ENCODE results near the gene OAT.

Gene OAT

DNA sequence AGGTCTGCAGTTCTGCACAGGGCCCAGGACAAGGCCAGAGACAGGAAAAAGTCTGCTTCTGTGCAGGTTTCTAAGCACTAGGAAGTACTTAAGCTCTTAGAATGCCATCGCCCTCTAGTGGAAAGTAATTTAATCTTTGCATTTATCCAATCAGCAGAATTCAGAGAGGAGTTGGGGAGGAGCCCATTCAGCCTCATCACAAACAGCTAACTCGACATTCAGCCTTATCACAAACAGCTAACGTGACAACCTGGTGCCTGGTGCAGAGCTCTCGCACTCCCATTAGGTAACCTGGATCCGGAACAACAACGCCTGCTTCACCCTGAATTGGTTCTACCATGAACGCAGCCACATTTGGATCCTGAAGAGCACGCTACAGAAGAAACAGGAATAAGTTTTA is 15.2 kb downstream of the OAT start:
- DNase-seq (ENCODE audit: low read depth, low spot score): peak; percentile 85

DNA sequence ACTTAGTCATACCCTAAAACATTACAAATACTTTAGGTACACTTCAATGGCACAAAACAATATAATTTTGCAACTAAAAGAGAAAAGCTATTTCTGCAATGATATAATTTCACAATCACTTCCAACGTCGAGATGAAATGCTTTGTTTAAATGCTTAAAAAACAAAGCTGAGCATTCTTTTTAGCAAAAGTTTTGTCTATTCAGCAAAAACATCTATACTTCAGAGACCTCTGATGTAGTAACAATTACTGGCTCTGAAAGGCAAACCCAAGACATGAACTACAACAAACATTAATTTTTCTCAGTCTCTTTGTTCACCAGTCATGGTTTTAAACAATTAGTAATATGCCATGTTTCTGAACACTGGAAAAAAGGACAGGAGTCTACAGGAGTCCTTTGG is 16.4 kb downstream of the OAT start:
- no peak for DNase-seq (ENCODE audit: low read depth, low spot score)

DNA sequence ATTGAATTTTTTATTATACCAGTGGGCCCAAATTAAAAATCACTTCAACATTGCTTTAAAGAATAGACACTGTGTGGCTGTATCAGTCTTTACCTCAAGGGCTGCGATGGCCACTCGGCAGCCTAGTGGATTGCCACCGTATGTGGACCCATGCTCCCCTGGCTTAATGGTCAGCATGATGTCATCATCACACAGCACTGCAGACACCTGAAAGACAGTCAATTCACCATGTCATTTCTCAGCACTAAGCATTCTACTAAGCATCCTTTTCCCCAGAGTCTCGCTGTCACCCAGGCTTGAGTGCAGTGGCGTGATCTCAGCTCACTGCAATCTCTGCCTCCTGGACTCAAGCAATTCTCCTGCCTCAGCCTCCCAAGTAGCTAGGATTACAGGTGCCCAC is 17.1 kb downstream of the OAT start:
- DNase-seq (ENCODE audit: low read depth, low spot score): no peak

DNA sequence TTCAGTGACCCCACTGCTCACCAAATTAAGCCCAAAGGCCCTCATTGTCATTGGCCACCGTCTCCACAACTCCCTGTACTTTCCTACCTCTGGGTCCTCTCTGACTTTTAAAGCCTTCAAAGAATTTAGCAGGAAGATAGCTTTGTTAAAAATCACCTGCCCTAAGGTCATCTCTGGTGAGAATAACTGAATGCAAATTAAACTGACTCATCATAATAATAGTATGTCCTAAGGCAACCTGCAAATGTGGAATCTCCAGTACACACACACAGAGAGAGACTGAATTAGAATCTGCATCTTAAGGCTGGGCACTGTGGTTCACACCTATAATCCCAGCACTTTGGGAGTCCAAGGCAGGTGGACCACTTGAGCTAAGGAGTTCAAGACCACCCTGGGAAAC is 24.1 kb downstream of the OAT start:
- DNase-seq (ENCODE audit: low read depth, low spot score): no peak

DNA sequence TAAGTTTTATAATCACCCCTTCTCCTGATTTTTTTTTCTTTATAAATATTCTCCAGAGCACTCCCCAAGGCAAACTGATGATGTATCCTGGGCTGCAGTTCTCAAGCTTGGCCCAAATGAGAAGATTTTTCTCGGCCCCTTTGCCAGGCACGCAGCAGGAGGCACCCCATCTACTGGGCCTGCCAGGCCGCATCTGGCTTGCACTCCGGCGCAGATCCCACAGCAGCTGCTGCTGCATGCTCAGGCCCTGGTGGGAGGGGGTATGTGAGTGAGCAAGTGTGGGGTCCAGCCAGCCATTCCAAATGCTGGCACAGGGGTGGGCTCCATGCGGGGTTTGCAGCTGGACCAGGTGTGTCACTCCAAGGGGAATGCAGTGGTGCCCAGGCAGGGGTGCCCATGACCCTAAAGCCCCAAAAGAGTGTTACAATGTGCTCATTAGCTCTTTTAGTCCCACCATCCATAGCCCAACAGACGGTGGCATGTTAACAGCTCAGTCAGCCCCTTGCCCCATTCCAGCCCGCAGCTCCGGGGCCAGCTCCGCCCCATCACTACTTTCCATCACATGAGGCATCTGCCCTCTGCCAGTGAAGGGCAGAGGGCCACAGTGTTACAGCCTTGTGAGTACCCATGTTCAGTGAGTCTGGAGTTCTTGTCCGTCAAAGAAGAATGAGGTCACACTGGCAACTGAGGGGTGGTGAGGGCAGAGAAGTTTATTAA is 25.9 kb downstream of the OAT start:
- DNase-seq (ENCODE audit: low read depth, low spot score): no peak

DNA sequence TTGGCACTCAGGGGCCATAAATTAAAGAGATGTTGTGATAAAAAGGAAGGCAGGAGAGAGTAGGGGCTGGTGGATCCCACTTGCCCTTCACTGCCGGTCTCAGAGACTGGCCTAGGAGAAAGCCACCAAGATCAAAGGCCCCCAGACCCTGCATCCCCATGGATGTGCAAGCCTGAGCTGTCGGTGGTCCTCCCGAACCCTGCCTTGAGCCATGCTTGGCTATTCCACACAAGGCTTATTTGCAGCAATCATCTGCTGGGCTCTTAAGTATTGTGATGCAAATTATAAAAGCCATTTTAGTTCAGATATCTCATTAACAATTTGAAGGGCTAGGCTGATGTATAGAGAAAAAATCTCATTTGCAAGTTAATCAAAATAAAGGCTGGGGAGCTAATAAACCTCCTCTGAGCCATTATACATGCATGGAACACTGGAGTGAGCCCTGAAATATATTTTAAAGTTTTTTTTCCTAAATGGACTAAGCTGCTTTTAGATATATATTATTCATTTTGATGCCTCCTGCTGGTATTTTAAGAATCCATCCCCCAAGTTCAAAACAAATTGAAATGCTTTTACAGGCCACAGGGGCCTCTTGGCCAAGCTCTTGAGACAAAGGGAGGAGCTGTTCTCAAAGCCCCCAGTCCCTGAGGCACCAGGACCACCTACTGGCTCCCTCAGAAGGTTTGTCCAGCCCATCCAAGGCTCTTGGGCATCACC is 28.1 kb downstream of the OAT start:
- no peak for DNase-seq (ENCODE audit: low read depth, low spot score)

DNA sequence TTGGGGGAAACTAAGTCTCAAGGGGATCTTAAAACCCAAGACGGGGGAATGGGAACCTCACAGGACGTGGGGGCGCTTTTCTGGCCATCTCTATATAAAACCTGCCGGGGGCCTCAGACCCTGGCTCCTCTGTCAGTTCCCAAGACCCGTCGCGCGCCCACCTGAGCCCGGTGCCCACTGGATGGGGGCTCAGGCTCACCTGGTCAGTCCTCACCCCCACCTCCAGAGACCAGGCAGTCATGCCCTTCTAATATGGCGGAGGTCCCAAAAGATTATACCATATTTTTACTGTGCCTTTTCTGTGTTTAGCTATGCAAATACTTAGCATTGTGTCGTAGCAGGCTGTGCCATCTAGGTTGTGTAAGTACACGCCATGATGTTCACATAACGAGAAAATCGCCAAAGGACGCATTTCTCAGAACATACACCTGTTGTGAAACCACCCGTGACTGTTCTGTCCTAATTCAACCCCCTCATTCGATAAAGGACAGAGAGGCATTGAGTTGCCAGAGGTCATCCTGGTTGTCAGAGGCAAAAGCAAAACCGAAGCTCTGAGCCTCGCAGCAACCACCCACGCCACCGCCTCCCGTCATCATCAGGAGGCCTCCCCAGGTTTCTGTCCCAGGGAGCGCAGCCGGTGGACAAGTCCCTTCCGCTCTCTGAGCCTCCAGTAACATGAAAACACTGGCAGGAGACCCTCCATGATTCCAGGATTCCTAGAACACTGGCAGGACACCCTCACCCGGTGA is 28.9 kb downstream of the OAT start:
- DNase-seq (ENCODE audit: low read depth, low spot score): no peak

DNA sequence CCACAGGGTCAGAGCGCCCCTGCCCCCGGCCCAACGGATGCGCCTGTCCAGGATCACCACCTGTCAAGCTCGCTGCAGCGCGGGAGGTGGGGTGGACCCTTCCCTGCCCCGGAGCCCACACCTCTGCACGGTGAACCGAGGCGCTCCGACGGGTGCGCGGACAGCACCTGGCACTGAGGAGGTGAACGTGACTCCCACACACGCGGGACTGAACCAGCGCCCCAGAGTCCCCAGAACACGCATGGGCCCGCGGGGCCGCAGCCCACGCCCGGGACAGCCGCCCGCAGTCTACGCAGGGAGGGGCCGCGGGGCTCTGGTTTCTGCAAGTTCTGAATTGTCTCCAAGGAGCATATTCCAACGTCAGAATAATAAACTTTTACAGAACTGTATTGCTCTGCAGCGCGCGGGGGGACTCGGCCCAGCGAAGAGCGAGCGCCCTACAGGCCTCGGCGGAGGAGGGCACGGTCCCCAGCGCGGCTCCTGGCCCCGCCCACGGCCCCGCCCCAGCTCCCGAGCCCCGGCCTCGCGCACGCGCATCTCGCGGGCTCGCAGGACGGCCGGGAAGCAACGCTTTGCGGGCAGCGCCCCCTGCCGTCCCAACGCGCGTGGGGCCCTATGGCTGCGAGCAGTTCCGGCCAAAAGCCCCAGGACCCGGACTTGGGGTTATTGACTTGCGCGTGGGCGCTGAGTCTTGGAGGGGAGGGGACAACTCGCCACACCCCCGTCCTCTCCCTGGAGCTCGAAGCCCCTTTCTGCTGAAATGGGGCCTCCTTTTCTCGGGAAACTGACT is 29.7 kb downstream of the OAT start:
- peak; percentile 96 for DNase-seq (ENCODE audit: low read depth, low spot score)

DNA sequence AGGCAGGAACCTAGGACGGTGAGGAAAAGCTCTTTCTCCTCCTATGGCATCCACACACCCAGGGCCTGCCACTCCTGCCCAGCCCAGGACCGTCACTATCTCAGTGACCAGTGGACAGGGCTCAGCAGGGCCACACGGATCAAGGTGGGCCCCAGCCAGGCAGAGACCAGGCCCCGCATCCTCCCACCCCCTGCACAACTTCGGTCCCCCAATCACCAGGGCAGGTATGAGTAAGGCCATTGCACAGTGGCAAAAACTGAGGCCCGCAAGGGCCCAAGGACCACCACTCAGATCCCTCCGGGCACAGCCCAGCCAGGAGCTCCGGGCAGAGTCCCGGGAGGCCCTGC is 30.3 kb downstream of the OAT start:
- no peak for DNase-seq (ENCODE audit: low read depth, low spot score)

DNA sequence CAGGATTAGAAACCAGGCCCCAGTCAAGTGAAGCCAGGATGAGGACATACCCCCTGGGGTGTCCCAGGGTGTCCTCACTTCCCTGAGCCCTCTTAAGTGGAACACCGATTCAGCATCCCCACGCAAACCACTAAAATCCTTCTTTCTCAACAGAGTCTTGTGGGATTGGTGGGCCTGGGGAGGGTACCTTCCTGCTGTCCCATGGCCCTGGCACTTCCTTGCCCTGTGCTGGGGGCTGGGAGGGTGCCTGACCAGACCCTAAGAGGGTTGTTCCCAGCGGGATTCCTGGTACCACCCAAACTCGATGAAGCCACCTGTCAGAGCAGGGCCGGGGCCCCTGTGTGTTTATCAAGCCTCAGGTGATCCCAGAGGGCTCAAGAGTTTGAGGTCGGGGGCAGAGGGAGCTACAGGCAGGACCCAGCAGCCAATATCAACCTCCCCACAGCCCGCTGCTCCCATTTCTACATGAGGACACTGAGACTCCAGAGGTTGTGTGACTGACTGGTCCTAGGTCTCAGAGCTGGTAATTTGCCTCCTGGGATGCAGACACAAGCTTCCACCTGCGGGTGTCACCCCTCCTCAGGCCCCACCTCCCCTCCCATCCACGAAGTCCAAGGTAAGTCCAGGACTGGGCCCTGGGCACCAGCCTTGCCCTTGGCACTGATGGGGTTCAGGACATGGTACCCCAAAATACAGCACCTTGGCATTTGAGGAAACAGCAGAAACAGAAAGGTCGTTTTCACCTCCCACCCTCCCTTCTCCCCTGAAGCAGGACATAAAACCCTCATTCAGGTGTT is 31.4 kb downstream of the OAT start:
- no peak for DNase-seq (ENCODE audit: low read depth, low spot score)

DNA sequence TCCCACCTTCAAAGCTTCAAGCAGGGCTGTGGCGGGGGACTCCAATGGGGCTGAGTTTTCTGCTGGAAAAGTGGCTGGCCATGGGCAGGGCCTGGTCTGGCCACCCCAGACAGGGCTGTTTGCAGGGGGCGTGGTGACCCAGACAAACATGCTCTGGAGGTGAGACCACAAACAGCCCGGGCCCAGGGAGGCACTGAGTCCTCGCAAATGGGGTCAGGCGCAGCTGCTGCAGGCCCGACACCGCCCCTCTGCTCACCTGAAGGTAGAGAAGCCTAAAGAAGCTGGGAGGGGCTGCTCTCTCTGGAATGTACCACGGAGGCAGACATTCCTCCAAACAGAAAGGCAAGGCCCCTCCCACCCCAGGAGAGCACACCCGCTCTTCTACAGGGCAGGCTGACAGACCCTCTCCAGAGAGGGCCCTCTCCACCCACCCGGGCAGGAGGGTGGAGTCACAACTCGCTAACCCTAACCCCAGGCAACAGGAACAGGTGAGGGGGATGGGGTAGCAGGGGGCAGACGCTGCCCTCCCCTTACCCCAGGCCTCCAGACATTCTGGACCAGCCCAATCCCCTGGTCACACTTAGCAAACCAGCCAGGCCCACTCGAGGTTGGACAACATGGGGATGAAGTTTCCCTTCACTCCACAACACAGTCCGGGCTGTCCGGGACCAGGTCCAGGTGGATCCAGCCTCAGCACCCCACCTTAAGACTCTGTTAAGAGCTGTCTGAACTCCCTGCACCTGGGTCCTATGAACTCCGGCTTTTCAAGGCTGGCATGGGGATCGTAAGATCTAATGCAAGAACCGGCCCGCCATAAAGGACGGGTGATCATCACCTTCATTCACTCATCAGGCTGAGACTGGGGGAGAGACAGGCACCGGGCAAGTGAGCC is 32.3 kb downstream of the OAT start:
- no peak for DNase-seq (ENCODE audit: low read depth, low spot score)

DNA sequence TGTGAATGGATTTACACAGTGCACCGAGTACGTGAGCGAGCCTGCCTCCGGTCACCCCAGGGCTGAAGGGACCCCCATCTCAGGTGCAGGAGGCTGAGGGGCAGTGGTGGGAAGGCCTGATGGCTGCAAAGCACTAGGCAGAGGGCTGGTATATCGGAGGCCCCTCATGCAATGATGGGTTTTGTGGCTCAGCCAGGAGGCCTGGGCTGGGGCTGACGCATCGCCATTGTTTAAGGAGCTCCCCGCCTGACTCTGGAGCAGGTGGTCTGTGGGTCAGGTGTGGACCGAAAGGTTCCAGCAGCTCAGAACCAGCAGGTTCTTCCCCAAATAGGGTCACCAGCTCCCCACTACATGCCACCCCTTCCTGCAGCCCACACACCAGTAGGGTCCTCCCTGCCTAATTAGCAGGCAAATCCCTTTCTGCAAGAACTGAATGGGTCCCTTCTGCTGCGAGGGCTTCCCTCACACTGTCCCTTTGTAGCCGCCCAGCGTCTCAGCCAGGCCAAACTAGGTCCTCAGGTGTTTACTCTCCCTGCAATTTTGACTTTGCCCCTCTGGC is 33.0 kb downstream of the OAT start:
- no peak for DNase-seq (ENCODE audit: low read depth, low spot score)

DNA sequence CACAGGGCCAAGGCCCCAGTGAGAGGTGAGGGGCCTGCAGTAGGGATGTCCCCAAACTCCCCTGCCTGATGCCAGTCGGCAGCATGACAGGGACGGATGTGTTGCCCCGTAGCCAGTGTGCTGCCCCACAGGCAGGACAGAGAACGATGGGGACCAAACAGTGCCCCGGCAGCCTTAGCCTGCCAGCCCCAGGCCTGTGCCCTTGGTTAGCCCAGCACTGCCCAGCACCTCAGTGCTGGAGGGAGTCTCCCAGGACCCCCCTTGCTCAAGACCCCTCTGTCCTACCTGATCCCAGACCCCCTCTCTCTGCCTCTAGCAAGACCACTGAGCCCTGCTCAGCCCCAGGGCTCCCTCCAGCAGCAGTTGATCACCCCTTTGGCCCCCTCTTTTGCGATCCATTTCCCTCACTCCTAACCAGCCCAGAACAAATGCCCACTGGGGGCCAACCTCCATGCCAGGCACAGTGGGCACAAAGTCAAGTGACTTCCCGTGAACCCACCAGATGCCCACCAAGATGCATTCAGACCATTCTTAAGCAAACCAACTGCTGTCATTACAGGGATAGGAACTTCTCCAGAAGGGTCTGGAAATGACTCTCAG is 34.0 kb downstream of the OAT start:
- no peak for DNase-seq (ENCODE audit: low read depth, low spot score)

DNA sequence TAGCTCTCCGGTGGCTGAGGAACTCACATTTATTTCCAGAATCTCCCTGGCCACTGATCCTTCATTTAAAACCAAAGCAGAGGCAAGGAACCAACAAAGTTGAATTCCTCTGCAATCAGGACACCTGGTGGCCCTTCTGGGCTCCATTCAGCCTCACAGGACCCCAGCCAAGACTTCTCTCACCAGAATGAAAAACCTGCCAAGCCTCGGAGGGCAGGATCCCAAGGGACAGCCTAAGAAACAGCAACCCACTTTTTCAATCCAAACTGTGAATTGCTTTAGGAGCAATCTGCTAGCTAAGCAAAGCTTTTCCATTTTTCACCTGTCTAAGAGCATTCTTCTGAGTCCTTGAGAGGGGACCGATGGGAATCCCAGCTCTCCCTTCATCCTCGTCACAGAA is 34.6 kb downstream of the OAT start:
- peak; percentile 58 for DNase-seq (ENCODE audit: low read depth, low spot score)

DNA sequence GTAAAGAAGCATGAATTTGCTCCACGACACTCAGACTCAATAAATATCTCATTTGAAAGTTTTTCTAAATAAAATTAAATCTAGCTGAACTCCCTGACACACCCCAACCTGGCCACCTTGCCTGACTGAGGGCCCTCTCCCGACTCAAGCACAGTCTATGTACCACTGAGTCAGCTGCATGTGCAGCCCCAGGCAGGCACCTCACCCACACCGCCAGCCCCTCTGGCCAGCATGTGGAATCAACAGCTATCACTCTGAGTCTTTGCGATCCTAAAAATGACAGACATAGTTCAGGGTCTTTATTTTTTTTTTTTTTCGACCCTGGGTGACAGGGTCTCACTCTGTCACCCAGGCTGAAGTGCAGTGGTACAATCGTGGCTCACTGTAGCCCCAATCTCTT is 35.2 kb downstream of the OAT start:
- no peak for DNase-seq (ENCODE audit: low read depth, low spot score)

DNA sequence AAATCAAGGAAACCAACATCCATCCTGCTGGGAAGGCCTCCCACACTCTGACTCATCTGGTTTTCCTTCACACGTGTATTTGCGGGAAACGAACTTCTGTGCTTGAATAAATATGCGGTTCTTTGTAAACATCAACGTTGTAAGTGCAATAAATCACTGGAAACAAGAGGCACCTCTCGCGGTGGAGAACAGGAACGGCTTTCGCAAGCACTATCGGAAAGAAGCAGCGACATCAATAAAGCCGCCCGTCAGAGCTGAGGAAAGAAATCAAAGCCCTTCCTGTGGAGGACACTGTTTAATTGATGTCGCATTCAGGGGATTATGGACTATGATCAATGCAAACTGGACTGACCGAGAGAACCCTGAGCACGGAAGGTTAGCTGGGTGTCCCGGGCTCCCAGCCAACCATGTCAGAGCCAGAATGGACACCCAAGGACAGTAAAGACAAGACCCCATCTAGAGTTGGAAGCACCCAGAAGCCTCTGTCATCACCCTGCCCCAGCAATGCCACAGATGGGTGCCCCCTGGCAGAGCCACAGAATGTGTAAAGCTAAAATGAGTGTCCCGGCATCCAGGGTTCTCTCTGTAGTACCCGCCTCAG is 37.6 kb downstream of the OAT start:
- DNase-seq (ENCODE audit: low read depth, low spot score): peak; percentile 48

DNA sequence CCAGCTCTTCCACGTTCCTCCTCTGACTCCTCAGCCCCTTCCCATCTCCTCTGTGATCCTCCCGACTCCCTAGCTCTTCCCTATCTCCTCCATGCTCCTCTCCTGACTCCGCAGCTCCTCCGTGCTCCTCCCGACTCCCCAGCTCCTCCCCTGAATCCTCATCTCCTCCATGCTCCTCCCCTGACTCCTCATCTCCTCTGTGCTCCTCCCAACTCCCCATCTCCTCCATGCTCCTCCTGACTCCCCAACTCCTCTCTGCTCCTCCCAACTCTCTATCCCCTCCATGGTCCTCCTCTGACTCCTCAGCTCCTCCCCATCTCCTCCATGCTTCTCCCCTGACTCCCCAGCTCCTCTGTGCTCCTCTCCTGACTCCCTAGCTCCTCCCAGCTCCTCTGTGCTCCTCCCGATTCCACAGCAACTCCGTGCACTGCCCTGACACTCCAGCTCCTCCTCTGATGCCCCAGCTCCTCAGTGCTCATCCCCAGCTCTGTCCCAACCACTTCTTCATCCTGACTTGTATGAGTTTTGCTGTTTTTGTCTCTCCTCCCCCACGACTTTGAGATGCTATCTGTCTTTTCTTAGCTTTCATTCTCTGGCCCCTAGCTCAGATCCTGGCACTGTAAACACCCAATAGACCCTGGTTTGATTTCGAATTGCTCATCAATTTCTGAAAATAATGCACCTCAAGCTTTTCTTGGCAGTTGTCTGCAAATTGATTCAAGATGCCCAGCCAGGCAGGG is 38.3 kb downstream of the OAT start:
- no peak for DNase-seq (ENCODE audit: low read depth, low spot score)

DNA sequence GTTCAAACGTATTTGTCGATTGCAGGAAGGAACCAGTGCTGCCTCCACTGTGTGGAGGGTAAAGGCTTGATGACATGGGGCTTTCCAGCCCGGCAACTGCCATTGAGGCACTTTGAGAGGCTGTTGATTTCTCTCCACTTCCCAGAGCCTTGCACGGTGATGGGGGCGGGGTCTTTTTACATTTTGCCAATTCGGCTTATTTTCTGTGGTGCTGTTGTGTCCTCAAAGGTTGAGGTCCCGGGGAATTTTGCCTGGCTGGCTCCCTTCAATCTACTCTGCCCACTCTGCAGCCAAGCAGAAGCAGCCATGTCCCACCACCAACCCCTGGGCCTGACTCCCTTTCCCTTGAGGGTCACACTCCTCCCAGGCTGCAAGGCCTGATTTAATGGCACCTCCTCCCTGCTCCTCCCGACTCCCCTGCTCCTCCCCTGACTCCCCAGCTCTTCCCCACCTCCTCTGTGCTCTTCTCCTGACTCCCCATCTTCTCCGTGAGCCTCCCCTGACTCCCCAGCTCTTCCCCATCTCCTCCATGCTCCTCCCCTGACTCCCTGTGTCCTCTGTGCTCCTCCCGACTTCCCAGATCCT is 39.0 kb downstream of the OAT start:
- DNase-seq (ENCODE audit: low read depth, low spot score): no peak
